G401.6 (cell line): Measurements from ENCODE around the gene RAP1A.

Experiments
- FAIRE-seq: peaks from 2 replicates; lab custom pipeline; 2012; peaks lifted over from hg19 to GRCh38; lab: Jason Lieb, UNC

The RAP1A gene

GRCh38 chr1:111720274-111720976 lies 100.8 kb downstream of the RAP1A start:
- FAIRE-seq: no peak

GRCh38 chr1:111720977-111721786 lies 101.6 kb downstream of the RAP1A start:
- FAIRE-seq: no peak

- FAIRE-seq: no peak
Measured at GRCh38 chr1:111723091-111723806, 103.7 kb downstream of the RAP1A start.

GRCh38 chr1:111723871-111724270 lies 104.3 kb downstream of the RAP1A start:
- FAIRE-seq: no peak

GRCh38 chr1:111725192-111725591 lies 105.6 kb downstream of the RAP1A start:
- FAIRE-seq: no peak

GRCh38 chr1:111727056-111727455 lies 107.5 kb downstream of the RAP1A start:
- FAIRE-seq: no peak

- no peak for FAIRE-seq
Measured at GRCh38 chr1:111729271-111729921, 109.8 kb downstream of the RAP1A start.

GRCh38 chr1:111729946-111730681 lies 110.5 kb downstream of the RAP1A start:
- FAIRE-seq: no peak

GRCh38 chr1:111730706-111731105 lies 111.1 kb downstream of the RAP1A start:
- FAIRE-seq: no peak

- no peak for FAIRE-seq
Measured at GRCh38 chr1:111731956-111732355, 112.4 kb downstream of the RAP1A start.

- no peak for FAIRE-seq
Measured at GRCh38 chr1:111732718-111733117, 113.1 kb downstream of the RAP1A start.

- FAIRE-seq: no peak
Measured at GRCh38 chr1:111733183-111733991, 113.8 kb downstream of the RAP1A start.

- no peak for FAIRE-seq
Measured at GRCh38 chr1:111733992-111734341, 114.4 kb downstream of the RAP1A start.

- no peak for FAIRE-seq
Measured at GRCh38 chr1:111734426-111734825, 114.8 kb downstream of the RAP1A start.

- FAIRE-seq: no peak
Measured at GRCh38 chr1:111734856-111735255, 115.3 kb downstream of the RAP1A start.

GRCh38 chr1:111735321-111735720 lies 115.7 kb downstream of the RAP1A start:
- FAIRE-seq: no peak

GRCh38 chr1:111735858-111736544 lies 116.4 kb downstream of the RAP1A start:
- FAIRE-seq: no peak

- FAIRE-seq: no peak
Measured at GRCh38 chr1:111736548-111737215, 117.1 kb downstream of the RAP1A start.

GRCh38 chr1:111737216-111738132 lies 117.9 kb downstream of the RAP1A start:
- no peak for FAIRE-seq
